Mucosa of descending colon (tissue), 3 donors: ENCODE data around the gene TRIL. TPM values are rescaled to one million over a fixed set of nuclear protein-coding genes. Genes with fewer than 3 reads are reported as not detected.

Experiments used
- ATAC-seq: fragments of 200-7000 bp; cut with Tn5 transposase; one replicate; pipeline ENCODE4 v1.9.1; 2020; ENCODE audit warnings: mild to moderate bottlenecking, moderate library complexity
- DNase-seq, 3 donors: peaks; one replicate each; pipeline ENCODE4 v3.0.0-alpha.2; 2020
- H3K36me3 ChIP-seq: fragments of 200-600 bp; one replicate; pipeline ENCODE4 v1.8.0; 2021; ENCODE audit warnings: low read depth, mild to moderate bottlenecking
- H3K4me1 ChIP-seq: fragments of 200-600 bp; one replicate; pipeline ENCODE4 v1.8.0; 2021; ENCODE audit warnings: low read depth, mild to moderate bottlenecking
- H3K4me3 ChIP-seq: fragments of 200-600 bp; one replicate; pipeline ENCODE4 v1.8.0; 2021; ENCODE audit warnings: mild to moderate bottlenecking
- H3K9me3 ChIP-seq: fragments of 200-600 bp; one replicate; pipeline ENCODE4 v1.8.0; 2021; ENCODE audit warnings: mild to moderate bottlenecking
- CTCF ChIP-seq: fragments of 200-600 bp; IDR thresholded peaks from one replicate; pipeline ENCODE4 v1.8.0; 2022; ENCODE audit warnings: antibody characterized with exemption, mild to moderate bottlenecking
- intact Hi-C, 2 donors: fragments of 100-400 bp; cut with DNase I in 1 of 2; cut with micrococcal nuclease in 1 of 2; formaldehyde crosslinking; loops; one replicate each; pipeline versions ENCODE4 v1.11.0 to v1.11.1; 2022; cut with DNase I, micrococcal nuclease
- total RNA-seq, 3 donors: library from RNA; stranded (reverse); fragmentation: NEBNext Ultra II Directional in 2 of 3; extraction: Animal tissue kit (Norgen Biotek cat#: 25700) in 2 of 3; gene quantifications; one replicate each; pipeline versions ENCODE4 v1.2.1 to v1.2.4, GENCODE V29; 2021 to 2023
- donor health status: DM: no; HTN: no; CAD: no; lungs with moderate emphysema.
- donor health status: DM: no; HTN: no; CAD: no.
- donor health status: DM: no; HTN: yes; CAD: no.

TRIL gene
- total RNA-seq, 3 donors from 2014 or later = 0.96 to 2.2 (median 1.5) TPM

- H3K9me3 ChIP-seq = no peaks in the 10 kb centered on the region
- H3K4me3 ChIP-seq = no peak overlapping the region
- intact Hi-C loops = no loop called here
- TF ChIP-seq CTCF = no peak
- ATAC-seq = no peak
- no peak for DNase-seq
- H3K4me1 ChIP-seq = no peaks in the 10 kb centered on the region
- no peaks in the 10 kb centered on the region for H3K36me3 ChIP-seq
Observed at GRCh38 chr7:28908775-28909174, 49.4 kb downstream of the TRIL start.

DNA sequence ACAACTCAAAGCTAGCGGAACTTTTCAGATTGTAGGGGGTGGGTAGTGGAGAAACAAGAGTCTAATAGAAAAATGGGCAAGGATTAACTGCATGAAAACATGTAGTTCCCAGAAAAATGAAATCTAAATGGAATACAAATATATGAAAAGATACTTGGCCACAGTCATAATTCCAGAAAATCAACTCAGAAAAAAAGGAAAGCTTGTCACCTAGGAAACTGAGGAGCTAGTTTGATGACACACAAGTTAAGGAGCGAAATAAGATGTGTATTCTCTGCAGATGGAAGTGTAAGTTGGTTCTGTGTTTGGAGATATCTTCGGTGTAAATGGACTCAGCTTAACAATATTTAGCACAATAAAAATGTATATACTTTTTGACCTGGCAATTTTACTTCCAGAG is 52.7 kb downstream of the TRIL start:
- ATAC-seq = no peak

GRCh38 chr7:28904578-28905048 is 53.5 kb downstream of the TRIL start:
- H3K4me1 ChIP-seq = no peaks in the 10 kb centered on the region
- H3K36me3 ChIP-seq = no peaks in the 10 kb centered on the region
- ATAC-seq (no peak), DNase-seq (no peak)
- intact Hi-C loops = no loop called here
- TF ChIP-seq CTCF = no peak
- no peak overlapping the region for H3K4me3 ChIP-seq
- no peaks in the 10 kb centered on the region for H3K9me3 ChIP-seq

More for the DNA sequence above, 52.7 kb downstream of the TRIL start:
- TF ChIP-seq CTCF = no peak
- Histone ChIP-seq H3K36me3 (no peaks in the 10 kb centered on the region), H3K4me1 (no peaks in the 10 kb centered on the region), H3K4me3 (no peak overlapping the region), H3K9me3 (no peaks in the 10 kb centered on the region)
- intact Hi-C loops = no loop called here
- DNase-seq = no peak

DNA sequence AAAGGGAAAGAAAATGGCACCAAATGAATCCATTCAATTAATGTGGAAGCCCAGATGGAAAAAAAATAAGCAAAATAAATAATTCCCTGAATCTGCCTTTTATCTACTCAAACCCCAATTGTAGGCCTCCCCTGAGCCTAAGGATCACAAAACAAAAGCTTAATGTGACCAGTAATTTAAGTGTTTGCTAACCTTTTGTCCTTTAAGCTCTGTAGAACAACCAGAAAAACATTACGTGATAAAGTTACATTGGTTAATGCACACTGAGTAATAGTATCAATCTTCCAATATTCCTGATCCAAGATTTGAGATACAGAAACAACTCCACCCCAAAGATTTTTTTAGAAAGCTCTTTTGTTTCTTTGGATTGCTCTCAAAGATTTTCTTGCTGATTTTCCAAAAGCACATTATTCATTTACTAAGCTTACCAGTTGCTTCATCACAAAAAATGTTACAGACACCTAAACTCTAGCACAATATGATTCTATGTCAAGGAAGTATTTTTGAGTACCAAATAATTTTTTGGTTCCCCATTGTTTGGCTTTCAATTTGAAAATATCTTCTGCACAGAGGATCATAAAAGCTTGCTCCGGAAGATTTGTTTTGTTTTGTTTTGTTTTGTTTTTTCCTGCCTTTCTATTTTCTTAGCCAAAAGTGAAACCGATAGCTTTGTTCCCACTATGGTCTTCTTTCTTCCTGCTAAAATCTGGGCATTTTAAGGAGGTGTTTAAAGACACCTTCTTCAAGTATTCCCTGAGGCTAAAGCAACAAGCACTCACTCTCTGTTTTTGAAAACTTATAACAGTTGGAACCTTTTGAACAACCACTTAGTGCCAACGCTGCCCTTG is 54.2 kb downstream of the TRIL start:
- intact Hi-C loops = no loop called here
- ATAC-seq (no peak), DNase-seq (no peak)
- Histone ChIP-seq H3K4me3 (no peak overlapping the region), H3K36me3 (no peaks in the 10 kb centered on the region), H3K9me3 (no peaks in the 10 kb centered on the region), H3K4me1 (no peaks in the 10 kb centered on the region)
- no peak for TF ChIP-seq CTCF

Other genes with a start within 250 kb of the TRIL start
- gene CPVL, start 188.2 kb upstream of the TRIL start, total RNA-seq = 10 to 100 TPM in 2 of 3 donors, 1 to 10 TPM in 1; 8.1 to 20.0 (median 10.5) TPM
- 10 to 100 TPM; 18.7 to 41.5 (median 27.6) TPM for gene CHN2, start 236.4 kb upstream of the TRIL start, total RNA-seq